HG03039 (cell line): ENCODE data around the gene MPV17.
"Not testable (repeated sequence)": the region's sequence is repeated elsewhere in the genome, so short reads cannot be mapped to it uniquely, and the experiment has no call there.

ENCODE experiments used
- ATAC-seq: cut with Tn5 transposase; IDR thresholded peaks from one replicate; pipeline ENCODE4 v1.9.1; 2021; ENCODE audit warnings: mild to moderate bottlenecking, moderate library complexity; ENCODE audit not compliant: unreplicated experiment

The MPV17 gene

DNA sequence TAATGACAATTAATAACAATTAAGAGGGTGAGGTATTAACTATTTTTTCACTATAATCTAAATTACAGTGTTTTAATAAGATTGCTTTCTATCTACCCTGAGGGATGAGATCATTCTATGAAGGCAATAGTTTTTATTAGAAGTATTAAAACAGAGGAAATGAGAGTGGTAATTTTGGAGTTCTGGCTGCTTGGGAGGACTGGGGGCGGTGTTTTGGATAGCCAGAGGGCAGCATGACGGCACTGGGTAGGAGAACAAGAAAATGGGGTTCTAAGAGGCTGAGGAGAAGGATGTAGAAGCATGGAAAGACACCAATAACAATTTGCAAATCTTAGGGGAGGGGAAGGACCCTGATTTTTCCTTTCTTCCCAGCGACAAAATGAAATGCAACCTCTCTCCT, 52.8 kb downstream of the MPV17 start:
- no peak for ATAC-seq

DNA sequence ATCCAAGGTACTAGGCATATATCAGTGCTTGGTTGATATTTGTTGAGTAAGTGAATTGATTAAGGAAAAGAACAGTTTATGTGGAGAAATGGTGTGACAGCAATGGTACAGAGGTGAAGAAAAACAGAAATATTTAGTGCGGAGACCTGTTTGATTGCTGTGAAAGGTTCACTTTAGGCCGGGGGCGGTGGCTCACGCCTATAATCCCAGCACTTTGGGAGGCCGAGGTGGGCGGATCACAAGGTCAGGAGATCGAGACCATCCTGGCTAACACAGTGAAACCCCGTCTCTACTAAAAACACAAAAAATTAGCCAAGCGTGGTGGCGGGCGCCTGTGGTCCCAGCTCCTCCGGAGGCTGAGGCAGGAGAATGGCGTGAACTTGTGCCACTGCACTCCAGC, 54.6 kb downstream of the MPV17 start:
- ATAC-seq, result not testable (repeated sequence)

DNA sequence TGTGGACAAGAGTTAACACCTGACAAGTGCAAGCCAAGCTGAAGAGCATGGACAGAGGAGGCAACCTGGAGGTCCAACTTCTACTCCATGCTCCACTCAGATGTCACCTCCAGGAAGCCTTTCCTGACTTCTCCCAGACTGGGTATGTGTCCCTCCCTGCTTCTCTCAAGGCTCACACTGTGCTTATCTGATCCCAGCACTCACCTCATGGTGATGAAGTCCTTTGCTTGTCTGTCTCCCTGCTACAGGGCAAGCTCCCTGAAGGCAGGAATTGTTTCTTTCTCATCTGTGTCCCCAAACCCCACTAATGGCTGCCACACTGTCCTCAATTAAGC, 57.4 kb downstream of the MPV17 start:
- no peak for ATAC-seq

DNA sequence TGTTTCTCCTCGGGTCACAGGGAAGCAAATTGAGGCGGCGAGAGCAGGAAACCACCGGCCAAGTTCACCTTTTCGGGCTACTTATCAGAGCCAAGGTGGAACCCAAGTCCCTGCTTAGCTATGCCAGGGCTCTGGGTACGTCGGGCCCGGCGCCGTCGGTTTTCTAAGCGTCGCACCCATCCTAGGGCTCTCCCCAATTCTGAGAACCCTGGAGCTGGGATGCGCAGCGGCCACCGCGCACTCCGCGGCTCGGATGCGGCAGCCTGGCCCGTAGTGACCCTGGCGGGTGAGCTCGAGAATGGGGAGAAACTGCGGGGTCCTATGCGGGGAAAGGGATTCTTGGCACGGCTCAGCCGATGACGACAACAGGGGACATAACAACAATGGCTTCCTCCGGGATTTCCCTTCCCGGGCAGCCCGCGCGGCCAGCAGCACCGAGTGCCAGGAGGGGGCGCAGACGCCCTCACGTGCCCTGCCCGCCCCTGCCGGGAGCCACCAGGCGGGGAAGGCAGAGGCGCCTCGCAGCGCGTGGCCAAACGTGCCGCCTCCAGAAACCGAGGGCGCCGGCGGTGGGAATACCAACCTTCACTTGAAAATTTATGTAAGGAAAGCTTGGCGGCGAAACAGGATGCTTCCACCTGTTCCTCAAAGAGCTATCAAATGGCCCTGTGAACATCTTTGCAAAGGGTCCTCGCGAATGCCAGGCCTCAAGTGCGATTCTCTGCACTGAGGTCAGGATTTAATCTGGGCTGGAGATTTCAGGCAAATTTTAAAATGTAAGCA, 58.0 kb downstream of the MPV17 start:
- no peak for ATAC-seq

DNA sequence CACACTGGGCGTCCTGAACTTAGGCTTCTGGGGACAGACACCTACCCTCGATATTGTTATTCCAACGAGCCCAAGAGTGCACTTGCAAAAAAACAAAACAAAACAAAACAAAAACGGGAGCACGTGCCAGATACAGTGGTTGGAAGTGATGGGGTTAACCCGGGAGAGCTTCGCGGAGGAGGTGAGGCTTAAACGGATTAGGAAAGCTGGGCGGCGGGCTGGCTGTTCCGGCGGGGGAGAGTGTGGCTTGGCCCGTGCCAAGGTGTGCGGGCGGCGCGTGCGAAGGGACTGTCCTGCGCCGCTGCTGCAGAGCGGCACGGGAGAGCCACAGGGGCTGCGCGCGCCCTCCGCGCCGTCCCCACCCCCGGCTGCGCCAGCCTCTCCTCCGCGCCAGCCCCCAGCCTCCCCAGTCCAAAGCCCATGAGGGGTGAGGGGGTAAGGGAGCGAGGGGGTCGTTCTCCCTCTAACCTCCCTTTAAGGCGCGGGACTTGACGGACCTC, 58.6 kb downstream of the MPV17 start:
- ATAC-seq, result no peak

DNA sequence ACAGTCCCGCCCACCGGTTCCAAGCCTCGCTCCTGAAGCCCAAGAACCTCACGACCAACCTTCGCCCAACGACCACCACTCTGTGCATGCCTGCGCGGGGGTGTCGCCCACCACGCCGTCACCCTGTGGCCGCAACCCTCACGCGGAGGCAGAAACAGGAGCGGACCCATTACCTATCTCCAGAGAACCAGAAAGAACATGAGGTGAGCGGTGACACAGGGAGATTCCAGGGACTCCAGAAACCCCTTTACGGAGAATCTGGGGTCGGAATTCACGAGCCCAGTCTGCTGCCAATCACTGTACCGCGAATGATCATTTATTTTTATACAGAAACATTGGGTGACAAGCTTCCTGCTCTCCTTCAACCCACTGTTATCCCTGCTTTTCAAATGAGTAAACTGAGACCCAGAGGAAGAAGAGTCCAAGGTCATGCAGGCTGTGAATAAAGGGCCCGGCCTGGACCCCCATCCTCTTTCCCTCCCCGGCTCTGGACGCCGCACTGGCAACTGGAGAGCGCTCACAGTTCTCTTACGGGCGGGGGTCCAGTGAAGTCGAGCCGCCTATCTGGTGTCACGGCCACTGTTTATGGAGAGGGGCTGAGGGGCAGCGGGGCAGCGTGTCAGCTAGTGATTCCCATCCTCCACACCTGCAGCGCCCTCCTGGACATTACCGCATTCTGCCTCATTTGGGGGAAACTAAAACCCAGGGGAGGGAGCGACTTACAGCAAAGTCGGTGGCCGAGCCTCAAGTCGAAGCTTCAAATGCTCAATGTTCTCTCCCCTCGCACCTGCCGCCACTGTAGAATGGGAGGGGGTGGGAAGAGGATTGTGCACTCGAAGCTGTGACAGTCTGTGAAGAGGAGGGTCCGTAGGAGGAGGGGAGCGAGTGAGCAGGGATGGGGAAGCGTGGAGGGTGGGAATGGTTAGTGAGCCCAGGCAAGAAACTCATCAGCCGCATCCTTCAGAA, 59.3 kb downstream of the MPV17 start:
- ATAC-seq, result no peak

DNA sequence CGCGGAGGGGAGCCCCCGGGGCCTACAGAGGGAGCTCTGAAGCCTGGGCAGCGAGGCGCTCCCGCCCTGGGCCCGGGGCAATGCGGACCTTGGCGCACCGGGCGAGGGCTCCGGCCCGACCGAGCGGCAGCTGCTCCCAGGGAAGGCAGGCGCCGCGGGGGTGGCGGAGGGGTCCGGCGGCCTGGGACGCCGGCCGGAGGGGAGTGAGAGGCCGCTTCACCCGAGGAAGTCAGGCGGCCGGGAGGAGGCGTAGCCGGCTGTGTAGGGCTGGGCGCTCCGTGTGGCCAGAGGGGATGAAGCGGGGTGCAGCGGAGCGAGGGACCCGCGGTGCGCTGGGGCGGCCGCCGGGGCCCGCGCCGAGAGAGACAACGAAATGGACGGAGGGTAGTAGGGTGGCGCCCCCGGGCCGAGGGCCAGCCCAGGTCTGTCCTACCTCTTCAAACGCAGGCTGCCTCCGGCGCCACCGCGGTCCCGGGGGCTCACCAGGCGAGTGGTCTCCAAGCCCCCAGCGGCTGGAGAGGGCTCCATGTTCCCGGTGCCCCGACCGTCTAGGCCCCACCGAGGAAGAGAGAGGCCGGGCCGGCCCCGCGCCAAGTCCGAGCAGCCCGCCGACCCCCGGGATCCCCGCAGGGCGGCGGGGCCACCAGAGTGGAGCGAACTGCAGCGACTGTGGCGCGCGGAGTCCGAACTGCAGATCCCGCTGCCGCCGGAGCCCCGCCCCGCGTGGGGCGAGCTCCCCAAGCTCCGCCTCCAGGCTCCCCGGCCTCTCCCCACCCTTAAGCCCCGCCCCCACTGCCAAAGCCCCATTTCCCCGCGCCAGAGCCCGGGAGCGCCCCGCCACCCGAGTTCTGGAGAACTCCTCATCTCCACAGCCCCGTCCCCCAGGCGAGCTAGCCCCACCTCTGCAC, 60.3 kb downstream of the MPV17 start, which contains the start of gene SLC30A3:
Gene SLC30A3 (minus strand): TSS at position 669 of the 908 bp plus-strand sequence. CDS start 141 bp downstream, at position 528.
- no peak for ATAC-seq

DNA sequence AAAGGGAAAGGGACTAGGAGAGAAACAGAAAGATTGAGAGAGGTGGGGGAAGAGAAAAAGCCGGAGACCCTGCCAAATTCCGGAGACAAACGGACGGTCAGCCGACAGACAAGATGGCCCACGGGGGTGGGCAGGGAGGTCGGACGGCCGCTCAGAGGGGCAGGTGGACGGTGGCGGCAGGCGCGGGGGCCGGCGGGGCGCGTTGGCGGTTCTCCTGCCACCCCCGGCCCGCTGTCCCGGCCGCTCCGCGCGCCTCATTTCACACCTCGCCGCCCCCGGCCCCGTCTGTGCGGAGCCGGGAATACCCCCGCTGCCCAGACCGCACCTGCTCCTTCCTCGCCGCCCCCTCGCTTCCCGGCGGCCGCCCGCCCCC, 61.0 kb downstream of the MPV17 start:
- no peak for ATAC-seq

DNA sequence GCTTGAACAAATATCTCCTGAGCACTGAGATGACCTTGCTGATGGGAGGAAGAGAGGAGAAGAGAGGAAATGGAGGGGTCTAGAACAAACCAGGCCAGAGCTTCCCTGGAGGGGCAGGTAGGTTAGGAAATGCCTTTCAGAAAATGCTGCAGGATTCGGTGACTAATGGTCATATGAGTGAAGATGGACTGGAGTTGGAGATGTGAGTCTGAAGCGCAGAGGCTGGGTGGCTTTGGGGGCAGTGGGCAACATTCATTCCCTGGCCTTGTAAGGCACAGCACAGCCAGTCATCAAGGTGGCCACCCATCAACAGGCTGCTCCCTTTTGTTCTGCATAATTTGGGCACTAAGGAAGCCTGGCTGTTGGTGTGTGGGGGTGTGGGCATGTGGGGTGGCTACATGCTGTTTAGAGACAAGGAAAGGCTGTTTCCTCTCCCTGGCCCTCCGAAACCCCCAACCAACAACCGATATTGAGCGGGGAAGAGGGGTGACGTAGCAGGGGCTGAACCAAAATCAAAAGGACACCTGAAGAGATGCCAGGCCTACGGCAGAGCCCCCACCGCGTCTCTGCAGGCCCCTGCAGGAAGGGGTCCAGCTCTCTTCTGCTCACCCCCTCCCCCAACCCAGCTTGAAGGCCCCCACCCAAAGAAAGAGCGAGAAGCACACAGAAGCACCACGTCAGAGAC, 61.5 kb downstream of the MPV17 start:
- ATAC-seq, result no peak
